ENCODE results near the gene DUSP6. TPM values are rescaled to one million over a fixed set of nuclear protein-coding genes. Genes with fewer than 3 reads are reported as not detected.

Gene DUSP6
- polyA plus RNA-seq, 2 of the 4 experiments (the other 2 are of a cell fraction), result 3.8 to 27.0 TPM

GRCh38 chr12:89366676-89367364 lies 14.5 kb upstream of the DUSP6 start:
- ChIA-PET POLR2A (interaction anchor here (1.4 kb wide), 1 partner anchor 13 kb away, joined by 3 read pairs; no protein-coding TSS in a partner anchor), CTCF (no interaction called here)
- 84% methylated on average over 3 of the region's 3 CpGs for WGBS (ENCODE audit: missing lambda C conversion rate)
- Histone ChIP-seq H3K4me3 (no peak overlapping the region), H3K4me2 (no peak overlapping the region), H3K27ac (no peak overlapping the region), H3K4me1 (no peaks in the 10 kb centered on the region), H3K9me3 (no peaks in the 10 kb centered on the region)
- FAIRE-seq (no peak), DNase-seq (ENCODE audit: low read depth in 1 of 2, low spot score in 1 of 2) (no peak), ATAC-seq (no peak)
- TF ChIP-seq CHD2 (IDR thresholded peaks at IDR 0.05; ENCODE audit: low read length, partially characterized antibody), result no peak
- TF ChIP-seq MAFK (IDR thresholded peaks at IDR 0.05; ENCODE audit: partially characterized antibody), result no peak

GRCh38 chr12:89364631-89365030 lies 12.3 kb upstream of the DUSP6 start:
- H3K4me2 ChIP-seq, result no peak overlapping the region
- ATAC-seq (no peak), FAIRE-seq (no peak), DNase-seq (ENCODE audit: low read depth in 1 of 2, low spot score in 1 of 2) (no peak)
- H3K9me3 ChIP-seq, result no peaks in the 10 kb centered on the region
- 93% methylated on average over 2 of the region's 2 CpGs for WGBS (ENCODE audit: missing lambda C conversion rate)
- no peaks in the 10 kb centered on the region for H3K4me1 ChIP-seq
- H3K27ac ChIP-seq, result no peak overlapping the region
- TF ChIP-seq REST (IDR thresholded peaks at IDR 0.05) (peak; percentile 75; the same call in 1 of the 2 replicates), ZFP36 (IDR thresholded peaks at IDR 0.05; ENCODE audit: borderline replicate concordance, partially characterized antibody) (no peak)
- POLR2A ChIA-PET, result no interaction called here
- CTCF ChIA-PET, result interaction anchor here (1.5 kb wide), 1 partner anchor 345 kb away, joined by 3 read pairs; no protein-coding TSS in a partner anchor
- no peak overlapping the region for H3K4me3 ChIP-seq

- TF ChIP-seq HES2 (IDR thresholded peaks at IDR 0.05) (no peak), TFCP2L1 (CRISPR knock-in tag; IDR thresholded peaks at IDR 0.05) (no peak), BCL3 (IDR thresholded peaks at IDR 0.05) (no peak), ZNF302 (CRISPR knock-in tag; IDR thresholded peaks at IDR 0.05) (no peak), HOXA7 (CRISPR knock-in tag; IDR thresholded peaks at IDR 0.05) (no peak), MAX (IDR thresholded peaks at IDR 0.05) (no peak), FOXS1 (CRISPR knock-in tag; IDR thresholded peaks at IDR 0.05) (no peak), RARB (CRISPR knock-in tag; IDR thresholded peaks at IDR 0.05) (no peak), CBX2 (IDR thresholded peaks at IDR 0.05; ENCODE audit: borderline replicate concordance, low read depth) (no peak), REST (IDR thresholded peaks at IDR 0.05) (no peak), EHMT2 (IDR thresholded peaks at IDR 0.05; ENCODE audit: low read depth) (no peak), NFE2L2 (conservative IDR thresholded peaks at IDR 0.05; ENCODE audit: low read length) (no peak), JUNB (IDR thresholded peaks at IDR 0.05) (no peak), HMGXB4 (CRISPR knock-in tag; IDR thresholded peaks at IDR 0.05; ENCODE audit: borderline replicate concordance) (no peak), ZFP36 (IDR thresholded peaks at IDR 0.05; ENCODE audit: borderline replicate concordance, partially characterized antibody) (no peak), CHD4 (IDR thresholded peaks at IDR 0.05; ENCODE audit: borderline replicate concordance) (no peak)
- ATAC-seq (no peak), FAIRE-seq (no peak), DNase-seq (ENCODE audit: low read depth in 1 of 2, low spot score in 1 of 2) (no peak)
- H3K4me3 ChIP-seq, result no peak overlapping the region
- POLR2A ChIA-PET, result no interaction called here
- no peak overlapping the region for H3K4me2 ChIP-seq
- H3K27ac ChIP-seq, result no peak overlapping the region
- WGBS (ENCODE audit: missing lambda C conversion rate), result 81% methylated on average over 2 of the region's 2 CpGs
- H3K9me3 ChIP-seq, result no peaks in the 10 kb centered on the region
- CTCF ChIA-PET, result no interaction called here
- no peaks in the 10 kb centered on the region for H3K4me1 ChIP-seq
These were observed 11.8 kb upstream of the DUSP6 start for GRCh38 chr12:89364058-89364457.
